HG03025 (cell line): ENCODE measurements around the gene NOL3.

Experiments
- ATAC-seq: cut with Tn5 transposase; IDR thresholded peaks from one replicate; pipeline ENCODE4 v1.9.1; 2021; ENCODE audit warnings: mild to moderate bottlenecking, moderate library complexity; ENCODE audit not compliant: unreplicated experiment, low FRiP score

The NOL3 gene

DNA sequence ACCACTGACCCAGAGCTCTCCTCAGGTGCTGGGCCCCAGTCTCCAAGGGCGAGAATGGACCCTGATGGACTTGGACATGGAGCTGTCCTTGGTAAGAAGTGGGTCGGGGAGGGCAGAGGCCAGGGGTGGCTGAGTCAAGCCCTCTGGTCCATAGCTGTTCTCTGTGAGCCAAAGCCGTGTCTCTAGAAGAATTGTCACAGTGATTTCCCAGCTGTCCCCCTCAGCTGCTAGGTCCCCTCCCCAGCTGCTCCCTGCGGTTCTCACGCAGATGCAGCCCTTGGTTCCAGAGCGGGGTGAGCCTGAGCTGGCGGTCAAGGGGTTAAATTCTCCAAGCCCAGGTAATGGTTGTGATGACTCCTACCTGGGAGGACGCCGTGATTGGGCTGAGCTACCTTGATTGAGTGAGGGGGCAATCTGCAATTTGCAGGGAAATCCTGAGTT, 1.3 kb upstream of the NOL3 start:
- no peak for ATAC-seq

DNA sequence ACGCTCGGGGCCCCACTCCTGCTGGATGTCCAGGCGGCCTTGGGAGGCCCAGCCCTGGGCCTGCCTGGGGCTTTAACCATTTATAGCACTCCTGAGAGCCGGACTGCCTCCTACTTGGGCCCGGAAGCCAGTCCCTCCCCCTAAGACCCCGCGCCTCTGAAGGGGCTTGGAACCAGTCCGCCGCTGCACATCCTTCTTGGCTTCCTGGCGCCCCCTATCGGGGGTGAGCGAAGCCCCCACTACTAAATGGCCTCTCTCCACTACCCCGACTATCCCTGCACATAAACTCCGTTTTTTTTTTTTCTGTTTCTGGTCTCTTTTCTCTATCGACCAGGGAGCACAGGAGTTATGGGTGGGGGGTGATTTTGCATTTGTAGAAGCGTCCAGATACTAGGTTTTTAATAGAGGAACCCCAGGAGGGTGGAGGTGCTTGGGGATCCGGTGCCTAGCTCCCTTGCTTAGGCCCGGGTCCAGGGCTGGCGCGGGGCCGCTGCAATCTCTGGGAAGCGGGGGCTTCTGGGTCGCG, 633 bp upstream of the NOL3 start:
- no peak for ATAC-seq

DNA sequence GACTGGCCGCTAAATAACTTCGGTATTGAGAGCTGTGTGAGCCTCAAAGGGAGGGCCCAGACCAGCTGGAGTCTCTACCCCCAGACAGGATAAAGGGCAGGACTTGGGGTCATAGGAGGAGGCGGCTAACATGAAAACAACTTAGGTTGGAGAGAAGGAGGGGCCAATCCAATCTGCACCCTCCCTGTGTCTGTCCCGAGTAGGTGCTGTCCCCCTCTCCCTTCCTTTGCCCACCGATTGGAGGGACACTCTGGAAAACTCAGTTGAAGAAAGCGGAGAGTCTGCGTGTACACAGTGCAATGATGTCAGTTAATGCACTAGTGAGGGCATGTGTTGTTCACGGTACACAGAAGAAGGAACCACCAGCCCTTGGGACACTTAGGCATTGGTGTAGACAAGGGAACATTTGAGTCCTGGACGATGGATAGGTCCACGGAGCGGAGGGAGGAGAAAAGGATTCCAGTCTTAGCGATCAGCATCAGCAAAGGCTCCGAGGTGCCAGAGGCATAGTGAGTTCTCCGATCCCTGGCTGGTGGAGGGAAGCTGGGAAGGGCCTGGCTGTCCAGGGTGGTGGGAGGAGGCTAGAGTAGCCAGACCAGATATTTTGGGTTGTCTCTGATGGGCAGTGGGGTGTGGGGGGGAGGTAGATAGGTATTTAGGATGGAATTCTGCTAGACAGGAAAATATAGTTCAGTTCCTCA, 761 bp downstream of the NOL3 start:
- no peak for ATAC-seq

DNA sequence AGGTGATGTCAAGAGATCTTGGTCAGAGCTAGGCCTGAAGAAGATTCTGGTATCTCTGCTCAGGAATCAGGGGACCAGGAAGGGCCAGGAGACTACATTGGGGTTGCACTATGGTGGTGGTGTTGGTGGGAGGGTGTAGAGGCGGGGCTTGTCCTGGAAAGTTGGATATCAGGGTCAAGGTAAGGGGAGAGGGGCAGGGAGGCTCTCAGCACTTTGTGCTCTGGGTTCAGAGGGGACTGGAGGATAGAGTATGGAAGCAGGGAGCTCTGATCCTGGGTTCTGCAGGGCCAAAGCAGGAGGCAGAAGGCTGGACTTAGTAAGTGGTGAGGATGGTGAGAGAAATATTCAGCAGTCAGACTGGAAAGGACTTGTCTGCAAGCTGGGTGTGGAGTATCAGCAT, 3.0 kb downstream of the NOL3 start:
- no peak for ATAC-seq

DNA sequence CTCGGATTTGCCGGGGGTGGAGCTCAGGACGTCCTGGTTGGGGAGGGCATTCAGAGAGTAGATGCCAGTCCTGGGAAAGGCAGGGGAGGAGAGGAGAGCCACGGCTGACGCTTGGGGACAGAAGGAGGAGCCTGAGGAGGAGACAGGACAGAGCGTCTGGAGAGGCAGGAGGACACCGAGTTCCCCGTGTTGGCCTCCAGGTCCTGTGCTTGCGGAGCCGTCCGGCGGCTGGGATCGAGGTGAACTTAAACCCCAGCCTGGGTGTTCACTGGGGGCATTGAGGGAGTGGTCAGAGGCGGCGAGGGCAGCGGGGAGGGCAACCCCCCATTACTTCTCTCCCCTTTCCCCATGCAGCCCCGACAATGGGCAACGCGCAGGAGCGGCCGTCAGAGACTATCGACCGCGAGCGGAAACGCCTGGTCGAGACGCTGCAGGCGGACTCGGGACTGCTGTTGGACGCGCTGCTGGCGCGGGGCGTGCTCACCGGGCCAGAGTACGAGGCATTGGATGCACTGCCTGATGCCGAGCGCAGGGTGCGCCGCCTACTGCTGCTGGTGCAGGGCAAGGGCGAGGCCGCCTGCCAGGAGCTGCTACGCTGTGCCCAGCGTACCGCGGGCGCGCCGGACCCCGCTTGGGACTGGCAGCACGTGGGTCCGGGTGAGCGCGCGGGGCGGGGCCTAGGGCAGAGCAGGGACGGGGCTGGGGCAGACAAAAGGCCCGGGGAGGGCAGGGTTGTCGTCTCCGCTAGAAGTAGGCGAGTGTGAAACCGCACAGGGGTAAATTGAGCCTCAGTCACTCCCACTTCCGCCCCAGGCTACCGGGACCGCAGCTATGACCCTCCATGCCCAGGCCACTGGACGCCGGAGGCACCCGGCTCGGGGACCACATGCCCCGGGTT, 3.7 kb downstream of the NOL3 start:
- ATAC-seq, result no peak

DNA sequence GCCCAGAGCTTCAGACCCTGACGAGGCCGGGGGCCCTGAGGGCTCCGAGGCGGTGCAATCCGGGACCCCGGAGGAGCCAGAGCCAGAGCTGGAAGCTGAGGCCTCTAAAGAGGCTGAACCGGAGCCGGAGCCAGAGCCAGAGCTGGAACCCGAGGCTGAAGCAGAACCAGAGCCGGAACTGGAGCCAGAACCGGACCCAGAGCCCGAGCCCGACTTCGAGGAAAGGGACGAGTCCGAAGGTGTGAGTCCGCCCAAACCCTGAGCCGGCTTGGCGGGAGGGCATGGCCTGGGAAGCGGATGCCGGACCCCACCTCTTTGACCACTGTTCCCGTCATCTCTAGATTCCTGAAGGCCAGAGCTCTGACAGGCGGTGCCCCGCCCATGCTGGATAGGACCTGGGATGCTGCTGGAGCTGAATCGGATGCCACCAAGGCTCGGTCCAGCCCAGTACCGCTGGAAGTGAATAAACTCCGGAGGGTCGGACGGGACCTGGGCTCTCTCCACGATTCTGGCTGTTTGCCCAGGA, 4.4 kb downstream of the NOL3 start:
- no peak for ATAC-seq

DNA sequence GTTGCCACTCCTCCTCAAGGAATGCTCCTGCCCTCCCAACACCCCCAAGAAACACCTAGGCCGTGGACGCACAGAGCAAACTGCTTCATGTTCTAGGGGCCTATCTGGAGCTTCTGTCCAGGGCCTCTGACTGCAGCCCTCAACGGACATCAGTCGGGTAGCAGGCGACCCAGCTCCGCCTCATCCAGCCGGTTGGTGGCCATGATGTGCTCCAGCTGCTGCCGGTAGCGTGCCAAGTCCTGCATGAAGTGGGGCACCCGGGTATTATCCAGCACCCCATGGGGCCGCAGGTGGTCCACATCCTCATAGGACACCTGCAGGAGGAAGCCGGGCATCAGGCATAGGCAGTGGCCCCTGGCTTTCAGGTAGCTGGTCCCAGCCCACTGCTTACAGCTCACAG, 6.3 kb downstream of the NOL3 start:
- no peak for ATAC-seq

DNA sequence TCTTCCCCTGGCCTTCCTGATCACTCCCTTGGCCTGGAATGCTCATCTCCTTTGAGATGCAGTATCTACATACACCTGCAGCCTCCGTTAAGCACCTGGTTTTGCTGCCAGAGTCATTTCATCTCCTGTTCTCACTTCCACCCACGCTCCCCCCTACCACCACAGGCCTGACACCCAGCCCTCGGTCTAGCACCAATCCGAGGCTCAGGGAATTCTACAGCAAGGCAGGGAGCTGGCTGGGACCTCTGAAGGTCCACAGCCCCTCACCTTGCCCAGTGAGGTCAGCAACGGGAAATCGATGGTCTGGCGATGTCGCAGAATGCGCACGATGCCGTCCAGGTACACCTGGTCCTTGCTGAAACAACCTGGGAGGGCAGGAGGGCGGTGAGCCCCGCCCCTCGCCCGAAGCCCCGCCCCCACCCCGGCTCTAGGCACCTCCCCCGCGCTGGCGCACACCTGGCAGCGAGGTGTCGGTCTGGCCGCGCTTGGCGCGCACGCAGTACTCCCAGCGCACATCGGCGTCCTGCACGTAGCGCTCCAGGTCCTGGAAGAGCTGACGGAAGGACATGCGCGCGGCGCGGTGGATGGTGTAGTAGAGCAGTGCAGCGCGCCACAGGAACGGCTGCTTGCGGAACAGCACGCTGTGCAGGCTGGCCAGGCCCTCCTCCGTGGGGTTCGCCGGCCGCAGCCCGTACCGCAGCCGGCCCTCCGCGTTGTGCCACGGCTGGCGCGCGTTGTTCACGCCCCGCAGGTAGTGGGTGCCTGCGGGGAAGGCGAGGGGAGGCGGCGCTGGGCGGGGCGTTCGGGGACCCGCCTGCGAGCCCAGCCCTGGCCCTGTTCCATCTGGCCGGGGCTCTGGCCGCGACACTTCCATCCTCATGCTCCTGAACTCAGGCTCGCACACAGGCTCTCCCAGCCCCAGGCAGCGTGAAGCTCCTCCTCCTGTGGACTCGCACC, 7.7 kb downstream of the NOL3 start:
- ATAC-seq, result no peak

DNA sequence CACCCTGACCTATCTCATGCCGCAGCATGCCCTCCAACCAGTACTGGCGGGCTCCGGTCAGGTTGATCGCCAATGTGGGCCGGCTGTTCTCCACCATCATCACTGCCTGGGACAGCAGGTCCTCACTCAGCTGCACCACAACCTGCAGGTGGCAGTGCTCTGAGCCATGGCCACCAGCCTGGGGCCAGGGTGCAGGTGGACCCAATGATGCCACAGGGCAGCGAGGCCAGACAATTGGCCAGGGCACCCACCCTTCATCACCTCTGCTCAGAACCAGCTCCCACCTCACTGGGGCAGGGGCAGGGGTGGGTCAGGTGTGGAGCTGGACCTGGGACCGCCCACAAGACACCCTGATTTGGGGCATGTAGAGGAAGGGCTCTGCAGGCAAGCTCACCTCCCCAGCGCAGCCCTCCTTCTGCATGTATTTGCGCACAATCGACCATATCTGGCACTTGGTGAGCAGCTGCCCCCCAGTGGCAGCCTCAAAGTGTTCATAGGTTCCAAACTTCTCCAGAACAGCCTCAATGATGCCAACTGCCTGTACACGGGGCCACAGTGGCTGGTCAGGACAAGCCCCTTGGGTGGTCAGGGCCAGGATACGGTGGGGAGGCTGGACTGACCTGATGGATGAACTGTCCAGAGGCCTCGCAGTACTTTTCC, 9.2 kb downstream of the NOL3 start:
- no peak for ATAC-seq

DNA sequence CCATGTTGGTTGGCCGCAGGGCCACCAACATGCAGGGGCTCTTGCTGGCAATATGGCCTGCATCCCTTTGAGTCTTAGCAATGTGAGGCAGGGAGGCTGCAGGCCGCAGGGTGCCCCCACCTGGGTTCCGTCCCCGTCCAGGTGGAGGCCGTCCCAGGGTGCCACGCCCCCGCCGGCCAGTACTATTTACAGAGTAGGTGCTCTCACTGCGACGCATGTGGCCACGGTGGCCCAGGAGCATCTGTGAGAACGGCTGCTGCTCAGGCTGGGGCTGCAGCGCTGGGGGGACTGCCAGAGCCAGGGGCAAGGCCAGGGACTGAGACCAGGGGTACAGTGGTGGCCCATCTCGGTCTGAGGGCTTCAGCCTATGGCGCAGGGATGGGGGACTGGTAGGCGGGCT, 9.8 kb downstream of the NOL3 start:
- no peak for ATAC-seq

DNA sequence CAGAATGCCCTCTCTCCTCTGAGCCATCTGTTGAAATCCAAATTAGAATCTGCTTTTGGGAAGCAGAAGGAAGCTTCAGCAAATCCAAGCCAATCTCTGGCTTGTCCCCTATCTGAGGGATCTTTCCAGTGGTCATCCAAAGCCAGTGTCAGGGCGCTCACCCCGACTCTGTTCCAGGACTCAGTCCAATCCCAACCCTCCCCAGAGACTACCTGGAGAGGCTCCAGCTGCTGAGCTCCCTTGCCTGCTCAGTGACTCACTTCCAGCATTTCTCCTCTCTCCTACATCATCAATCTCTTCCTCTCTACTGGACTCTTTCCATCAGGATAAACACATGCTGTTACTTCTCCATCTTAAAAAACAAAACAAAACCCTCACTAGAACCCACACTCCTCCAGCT, 11.0 kb downstream of the NOL3 start:
- no peak for ATAC-seq

DNA sequence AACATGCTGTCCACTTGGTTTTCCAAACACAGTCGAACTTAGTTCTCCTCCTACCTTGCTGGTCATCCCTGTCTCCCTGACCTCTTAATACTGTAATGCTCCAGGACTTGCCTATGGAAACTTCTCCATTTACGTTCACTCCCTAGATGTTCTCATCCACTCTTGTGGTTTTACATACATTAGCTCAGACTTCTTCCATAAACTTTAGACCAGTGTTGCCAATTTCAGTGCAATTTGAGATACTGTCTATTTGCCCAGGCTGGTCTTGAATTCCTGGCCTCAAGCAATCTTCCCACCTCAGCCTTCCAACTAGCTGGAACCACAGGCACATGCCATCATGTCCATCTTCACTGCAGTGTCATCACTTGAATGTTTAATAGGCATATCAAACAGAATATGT, 11.9 kb downstream of the NOL3 start:
- no peak for ATAC-seq

DNA sequence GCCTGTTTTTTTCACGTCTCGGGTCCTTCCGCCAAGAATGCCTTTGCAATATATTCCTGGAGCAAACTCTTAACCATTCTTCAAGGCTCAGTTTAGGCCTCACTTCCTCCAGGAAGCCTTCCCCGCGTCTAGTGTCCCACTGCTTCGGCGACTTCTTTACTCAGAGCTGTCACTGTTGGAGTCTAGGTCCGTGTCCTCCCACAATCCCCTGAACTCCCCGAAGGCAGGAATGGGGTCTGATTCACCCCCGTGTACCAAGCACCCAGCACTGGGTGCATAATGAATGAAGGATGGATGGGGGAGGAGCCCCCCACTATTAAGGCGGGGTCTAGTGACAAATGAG, 12.9 kb downstream of the NOL3 start:
- no peak for ATAC-seq

DNA sequence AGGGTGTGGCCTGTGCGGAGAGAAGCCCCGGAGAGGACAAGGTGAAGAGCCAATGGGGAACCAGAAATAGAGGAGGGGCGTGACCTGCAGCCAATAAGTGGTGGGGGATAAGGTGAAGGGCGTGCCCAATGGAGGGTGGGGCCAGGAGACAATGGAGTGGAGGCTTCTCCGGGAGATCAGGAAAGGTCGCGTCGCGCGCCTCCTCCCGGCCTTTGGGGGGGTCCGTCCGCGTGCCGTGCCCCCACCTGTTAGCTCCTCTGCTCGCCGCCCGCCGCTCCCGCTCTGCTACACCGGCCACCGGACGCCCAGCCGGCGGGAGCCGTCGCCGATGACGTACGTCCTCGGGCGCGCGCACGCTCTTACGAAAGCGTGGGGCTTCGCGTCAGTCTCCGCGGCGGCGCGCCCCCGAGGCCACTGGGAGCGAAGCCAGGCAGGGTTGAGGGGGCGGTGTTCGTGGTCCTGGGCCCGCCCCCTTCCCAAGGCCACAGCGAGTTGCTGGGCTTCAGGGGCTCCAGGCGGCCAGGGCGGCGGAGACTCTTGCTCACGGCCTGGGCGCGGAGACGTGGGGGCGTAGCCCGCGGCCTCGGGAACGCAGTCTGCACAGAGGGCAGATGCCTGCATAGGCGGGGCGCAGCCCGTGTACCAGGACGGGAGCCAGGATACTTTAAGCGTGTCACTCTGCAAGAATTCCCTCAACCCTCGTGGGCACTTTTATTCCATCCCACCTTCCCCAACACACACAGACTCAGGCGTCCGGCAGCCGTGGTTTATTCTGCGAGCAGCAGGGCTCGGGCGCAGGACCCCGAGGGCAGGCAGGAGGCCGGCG, 13.5 kb downstream of the NOL3 start, which contains the start of gene MATCAP1:
TSS of gene MATCAP1 (minus strand) at position 337 of the 826 bp plus-strand sequence. CDS start 3,353 bp downstream, outside the sequence.
- ATAC-seq, result peak; percentile 90

DNA sequence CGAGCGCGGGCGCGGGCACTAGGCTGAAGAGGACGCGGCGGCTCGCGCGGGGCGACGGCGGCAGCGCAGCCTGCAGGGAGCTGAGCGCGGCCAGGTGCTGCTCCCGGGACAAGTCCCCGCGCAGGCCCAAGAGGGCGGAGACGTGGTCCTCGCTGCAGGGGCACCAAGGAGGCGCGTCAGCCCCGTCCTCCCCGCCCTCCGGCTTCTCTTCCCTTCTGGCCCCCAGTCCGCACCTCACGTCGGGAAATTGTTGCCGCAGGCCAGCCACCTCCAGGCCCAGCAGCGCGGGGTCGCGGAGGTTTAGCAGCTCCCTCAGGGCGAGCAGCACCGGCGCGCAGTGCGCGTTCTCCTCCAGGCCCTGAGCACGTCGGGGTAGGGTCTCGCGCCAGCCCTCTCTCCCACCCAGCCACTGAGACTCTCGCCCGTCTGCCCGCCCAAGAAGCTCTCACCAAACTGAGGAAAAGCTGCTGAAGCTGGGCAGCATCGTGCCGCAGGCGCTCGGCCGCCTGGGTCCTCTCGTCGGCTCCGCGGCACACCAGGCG, 14.2 kb downstream of the NOL3 start:
- ATAC-seq, result no peak

DNA sequence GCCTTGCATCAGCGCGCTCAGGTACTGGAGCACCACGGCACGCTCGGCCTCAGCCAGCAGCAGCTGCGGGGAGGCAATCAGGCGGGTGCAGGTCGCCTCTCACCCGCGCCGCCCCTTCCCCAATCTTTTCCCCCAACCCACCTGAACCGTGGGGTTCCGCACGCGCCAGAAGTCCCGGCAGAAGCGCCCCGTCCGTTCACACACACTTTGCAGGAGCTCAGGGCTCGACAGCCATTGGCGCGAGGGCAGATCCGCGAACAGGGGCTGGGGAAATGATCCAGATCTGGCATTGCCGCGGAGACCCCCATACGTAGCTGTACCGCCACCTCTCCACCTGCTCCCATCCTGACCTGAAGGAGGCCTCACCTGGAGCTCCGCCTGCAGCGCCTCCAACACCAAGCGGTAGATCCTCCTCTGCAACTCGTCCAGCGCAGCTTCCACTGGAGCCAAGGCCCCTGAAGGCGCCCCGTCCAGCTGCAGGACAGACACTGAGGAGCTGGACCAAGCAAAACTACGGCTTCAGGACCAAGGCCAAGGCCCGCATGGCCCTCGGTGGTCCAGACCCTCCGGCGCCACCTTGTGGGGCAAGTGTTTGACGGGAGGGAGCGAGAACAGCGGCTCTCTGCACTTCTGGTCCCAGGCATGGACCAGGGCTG, 14.8 kb downstream of the NOL3 start:
- no peak for ATAC-seq

DNA sequence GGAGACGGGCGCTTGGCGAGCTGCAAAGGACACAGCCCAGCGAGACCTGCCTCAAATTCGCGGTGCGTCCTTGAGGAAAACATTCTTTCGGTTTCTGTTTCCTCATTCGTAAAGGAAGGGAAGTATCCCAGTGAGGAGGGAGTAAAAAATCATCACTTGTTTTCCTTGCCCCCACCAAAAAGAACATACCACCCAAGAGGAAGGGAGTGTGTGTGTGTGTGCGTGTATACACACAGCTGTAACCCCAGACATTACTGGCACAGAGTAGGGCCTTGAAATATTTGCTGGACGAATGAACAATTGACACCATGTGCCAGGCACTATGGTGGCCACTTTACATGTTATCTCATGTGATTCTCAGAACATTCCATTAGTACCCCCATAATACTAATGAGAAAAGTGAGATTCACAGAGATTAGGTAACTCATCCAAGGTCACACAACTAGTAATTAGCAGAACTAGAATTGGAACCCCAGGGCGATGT, 15.4 kb downstream of the NOL3 start:
- ATAC-seq, result no peak

DNA sequence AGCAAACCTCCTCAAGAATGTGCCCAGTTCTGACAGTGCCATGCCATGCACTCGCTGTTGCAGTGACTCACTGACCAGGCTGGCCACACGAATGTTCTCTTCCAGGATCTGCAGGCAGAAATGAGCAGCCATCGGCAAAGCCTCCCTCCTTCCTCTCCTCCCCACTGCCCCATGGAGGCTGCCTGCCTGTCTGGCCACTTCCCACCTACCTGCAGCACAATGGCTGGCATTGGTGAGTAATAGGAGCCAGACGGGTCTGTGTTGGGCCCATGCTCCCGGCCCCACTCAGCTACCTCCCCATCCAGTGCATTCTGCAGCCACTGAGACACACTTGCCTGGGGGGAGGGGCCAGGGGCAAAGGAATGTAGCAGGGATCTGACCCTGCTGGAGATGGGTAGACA, 16.2 kb downstream of the NOL3 start:
- no peak for ATAC-seq
